GM23248 (cell line): ENCODE measurements around the gene CHRNE. TPM values are rescaled to one million over a fixed set of nuclear protein-coding genes. Genes with fewer than 3 reads are reported as not detected.

ENCODE experiments used
- DNase-seq: peaks from one replicate; pipeline ENCODE4 v3.0.0-alpha.2; 2015
- H2AFZ ChIP-seq: fragments of 200-600 bp; sonication (generic); 2 replicates; pipeline ENCODE4 v1.6.1; 2016; ENCODE audit warnings: antibody characterized with exemption
- H3F3A ChIP-seq: fragments of 200-600 bp; sonication (generic); 2 replicates; pipeline ENCODE4 v1.6.1; 2016; ENCODE audit warnings: mild to moderate bottlenecking, antibody characterized with exemption, mixed run types; ENCODE audit not compliant: insufficient read depth
- H3K27ac ChIP-seq: fragments of 200-600 bp; sonication (generic); 2 replicates; pipeline ENCODE4 v1.5.1; 2016; ENCODE audit warnings: mild to moderate bottlenecking
- H3K27me3 ChIP-seq: fragments of 200-600 bp; sonication (generic); replicated peaks from 2 replicates; pipeline ENCODE4 v1.6.1; 2016; ENCODE audit warnings: mild to moderate bottlenecking; ENCODE audit not compliant: insufficient read depth
- H3K36me3 ChIP-seq: fragments of 200-600 bp; sonication (generic); 2 replicates; pipeline ENCODE4 v1.6.1; 2016; ENCODE audit warnings: low read depth, mild to moderate bottlenecking
- H3K4me1 ChIP-seq: fragments of 200-600 bp; sonication (generic); 2 replicates; pipeline ENCODE4 v1.6.1; 2016; ENCODE audit warnings: mild to moderate bottlenecking; ENCODE audit not compliant: insufficient read depth
- H3K4me2 ChIP-seq: fragments of 200-600 bp; sonication (generic); one replicate; pipeline ENCODE4 v1.6.1; 2016; ENCODE audit warnings: mild to moderate bottlenecking; ENCODE audit not compliant: unreplicated experiment
- H3K4me3 ChIP-seq: fragments of 200-600 bp; sonication (generic); 2 replicates; pipeline ENCODE4 v1.5.1; 2016; ENCODE audit warnings: mild to moderate bottlenecking
- H3K79me2 ChIP-seq: fragments of 200-600 bp; sonication (generic); 2 replicates; pipeline ENCODE4 v1.6.1; 2016; ENCODE audit warnings: mild to moderate bottlenecking; ENCODE audit not compliant: insufficient read depth
- H3K9ac ChIP-seq: fragments of 200-600 bp; sonication (generic); 2 replicates; pipeline ENCODE4 v1.6.1; 2016; ENCODE audit warnings: mild to moderate bottlenecking
- H3K9me2 ChIP-seq: fragments of 200-600 bp; sonication (generic); 2 replicates; pipeline ENCODE4 v1.6.1; 2016; ENCODE audit warnings: mixed run types, mild to moderate bottlenecking, moderate library complexity; ENCODE audit not compliant: insufficient read depth
- H3K9me3 ChIP-seq: fragments of 200-600 bp; sonication (generic); one replicate; pipeline ENCODE4 v1.6.1; 2017; ENCODE audit warnings: low read depth
- H4K20me1 ChIP-seq: fragments of 200-600 bp; sonication (generic); 2 replicates; pipeline ENCODE4 v1.6.0; 2016; ENCODE audit not compliant: insufficient read depth
- EZH2 ChIP-seq: fragments of 200-600 bp; sonication (generic); IDR thresholded peaks from 2 replicates; pipeline ENCODE4 v1.6.1; 2018; ENCODE audit warnings: antibody characterized with exemption, mild to moderate bottlenecking; ENCODE audit not compliant: insufficient read depth, poor library complexity, severe bottlenecking
- EZH2phosphoT487 ChIP-seq: fragments of 200-600 bp; sonication (generic); IDR thresholded peaks from 2 replicates; pipeline ENCODE4 v1.6.1; 2018; ENCODE audit warnings: antibody characterized with exemption, moderate library complexity, mild to moderate bottlenecking, low read depth; ENCODE audit not compliant: insufficient read depth
- WGBS, 2 experiments: methylation state at CpG; one replicate each; pipeline ENCODE4 v1.1.6; 2015 to 2017; ENCODE audit warnings: low lambda C conversion rate in 2 of 2, low coverage in 1 of 2; ENCODE audit errors: missing lambda C conversion rate in 2 of 2; 5-methylcytosine and 5-hydroxymethylcytosine counted together
- in situ Hi-C: fragments of 300-500 bp; cut with MboI; formaldehyde crosslinking; loops from 2 replicates; pipeline ENCODE4 v1.15.0; 2020
- polyA plus RNA-seq: library from polyadenylated mRNA; unstranded; fragments of >200 nt; fragmentation: Nextera tagmentation; extraction: Ambion mirVana; gene quantifications from 2 replicates; pipeline ENCODE4 v1.2.1, GENCODE V29; 2016
- total RNA-seq: library from RNA; depleted of rRNA; stranded (reverse); fragments of >200 nt; shearing (Covaris generic); gene quantifications from 2 replicates; pipeline ENCODE4 v1.2.3, GENCODE V29; 2014; rRNA removed

The CHRNE gene
- total and polyA plus RNA-seq, 2 experiments from 2014 or later: 0.84 to 0.86 TPM

DNA sequence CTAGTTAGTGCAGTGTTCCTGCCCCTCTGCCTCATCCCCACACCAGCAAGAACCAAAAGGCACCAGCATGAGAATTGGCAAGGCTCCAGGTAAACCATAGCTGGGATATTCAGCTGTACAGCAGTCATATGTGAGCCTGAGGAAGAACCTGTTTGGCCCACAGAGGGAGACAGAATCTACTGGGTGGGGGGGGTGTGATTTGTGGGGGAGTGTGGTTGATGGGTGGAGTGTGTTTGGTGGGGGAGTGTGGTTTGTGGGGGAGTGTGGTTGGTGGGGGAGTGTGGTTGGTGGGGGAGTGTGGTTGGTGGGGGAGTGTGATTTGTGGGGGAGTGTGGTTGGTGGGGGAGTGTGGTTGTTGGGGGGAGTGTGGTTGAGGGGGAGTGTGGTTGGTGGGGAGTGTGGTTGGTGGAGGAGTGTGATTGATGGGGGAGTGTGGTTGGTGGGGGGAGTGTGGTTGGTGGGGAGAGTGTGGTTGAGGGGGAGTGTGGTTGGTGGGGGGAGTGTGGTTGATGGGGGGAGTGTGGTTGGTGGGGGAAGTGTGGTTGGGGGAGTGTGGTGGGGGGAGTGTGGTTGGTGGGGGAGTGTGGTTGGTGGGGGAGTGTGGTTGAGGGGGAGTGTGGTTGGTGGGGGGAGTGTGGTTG lies 50.2 kb downstream of the CHRNE start:
- TF ChIP-seq EZH2 (no peak), EZH2phosphoT487 (no peak)
- Histone ChIP-seq H3K4me2 (peak overlapping the region; percentile 72), H3K9me3 (no peaks in the 10 kb centered on the region), H2AFZ (no peak overlapping the region), H3K9ac (peak overlapping the region; percentile 39; the same call in 1 of the 2 replicates), H4K20me1 (0 out of 2 replicates have a peak, but pooled peaks cover 2% of the 10 kb centered on the region), H3F3A (peaks cover 25% of the 10 kb centered on the region), H3K4me1 (peaks cover 34% of the 10 kb centered on the region), H3K27me3 (no peaks in the 10 kb centered on the region), H3K79me2 (peaks cover 75% of the 10 kb centered on the region), H3K36me3 (no peaks in the 10 kb centered on the region), H3K27ac (peak overlapping the region; percentile 74), H3K4me3 (no peak overlapping the region), H3K9me2 (no peaks in the 10 kb centered on the region)
- in situ Hi-C loops: no loop called here
- DNase-seq: peak; percentile 78

DNA sequence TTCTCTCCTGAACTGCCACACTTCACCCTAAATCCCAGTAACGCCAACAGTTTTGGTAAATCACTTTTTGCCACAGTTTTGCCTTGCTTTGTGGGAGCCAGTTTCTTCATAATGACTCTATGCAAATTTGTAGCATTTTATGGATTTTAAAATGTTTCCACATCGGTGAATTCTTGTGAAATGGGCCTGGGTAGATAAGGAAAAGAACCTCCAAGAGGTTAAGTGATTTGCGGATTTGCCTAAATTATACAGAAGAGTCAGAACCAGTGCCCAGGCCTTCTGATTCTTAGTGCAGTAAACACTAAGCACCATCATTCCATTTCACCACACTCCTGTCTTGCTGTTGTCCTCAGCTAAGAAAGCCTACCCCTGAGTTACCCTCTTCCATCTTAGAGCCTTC lies 51.8 kb downstream of the CHRNE start:
- Histone ChIP-seq H3K79me2 (peaks cover 75% of the 10 kb centered on the region), H3K4me3 (no peak overlapping the region), H3F3A (peaks cover 25% of the 10 kb centered on the region), H4K20me1 (0 out of 2 replicates have a peak, but pooled peaks cover 2% of the 10 kb centered on the region), H3K9ac (no peak overlapping the region), H3K27ac (no peak overlapping the region), H3K4me1 (peaks cover 32% of the 10 kb centered on the region), H3K9me2 (no peaks in the 10 kb centered on the region), H3K36me3 (no peaks in the 10 kb centered on the region), H2AFZ (no peak overlapping the region), H3K27me3 (no peaks in the 10 kb centered on the region), H3K9me3 (no peaks in the 10 kb centered on the region), H3K4me2 (no peak overlapping the region)
- in situ Hi-C loops: no loop called here
- no peak for TF ChIP-seq EZH2phosphoT487
- no peak for TF ChIP-seq EZH2
- WGBS, 2 experiments: 98 to 99% methylated on average over 3 of the region's 3 CpGs
- DNase-seq: no peak

DNA sequence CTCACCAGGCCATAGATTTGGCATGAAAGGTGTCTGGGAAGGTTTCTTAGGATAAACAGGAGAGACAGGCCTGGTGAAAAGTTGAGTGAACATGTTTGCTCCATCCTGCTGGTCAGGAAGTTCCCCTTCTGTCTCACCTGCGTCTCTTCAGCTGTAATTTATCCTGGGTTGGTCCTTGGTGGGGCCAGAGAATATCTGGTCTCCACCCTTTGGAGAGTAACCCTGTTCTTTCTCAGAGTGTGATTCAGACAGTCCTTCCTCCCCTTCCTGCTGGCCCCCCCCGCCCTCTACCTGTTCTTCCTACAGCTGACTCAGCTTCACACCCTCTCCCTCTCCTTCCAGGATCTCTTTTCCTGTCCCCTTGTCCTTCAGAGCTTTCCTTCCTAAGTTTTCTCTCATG lies 52.7 kb downstream of the CHRNE start:
- Histone ChIP-seq H3K9me3 (no peaks in the 10 kb centered on the region), H3F3A (peaks cover 25% of the 10 kb centered on the region), H3K9ac (no peak overlapping the region), H3K36me3 (no peaks in the 10 kb centered on the region), H3K4me1 (peaks cover 32% of the 10 kb centered on the region), H3K27ac (no peak overlapping the region), H2AFZ (no peak overlapping the region), H3K27me3 (no peaks in the 10 kb centered on the region), H3K4me3 (no peak overlapping the region), H3K79me2 (peaks cover 82% of the 10 kb centered on the region), H4K20me1 (0 out of 2 replicates have a peak, but pooled peaks cover 2% of the 10 kb centered on the region), H3K9me2 (no peaks in the 10 kb centered on the region), H3K4me2 (no peak overlapping the region)
- in situ Hi-C loops: no loop called here
- TF ChIP-seq EZH2phosphoT487 (no peak), EZH2 (no peak)
- 76 to 91% methylated on average over 2 of the region's 2 CpGs for WGBS, 2 experiments
- no peak for DNase-seq

DNA sequence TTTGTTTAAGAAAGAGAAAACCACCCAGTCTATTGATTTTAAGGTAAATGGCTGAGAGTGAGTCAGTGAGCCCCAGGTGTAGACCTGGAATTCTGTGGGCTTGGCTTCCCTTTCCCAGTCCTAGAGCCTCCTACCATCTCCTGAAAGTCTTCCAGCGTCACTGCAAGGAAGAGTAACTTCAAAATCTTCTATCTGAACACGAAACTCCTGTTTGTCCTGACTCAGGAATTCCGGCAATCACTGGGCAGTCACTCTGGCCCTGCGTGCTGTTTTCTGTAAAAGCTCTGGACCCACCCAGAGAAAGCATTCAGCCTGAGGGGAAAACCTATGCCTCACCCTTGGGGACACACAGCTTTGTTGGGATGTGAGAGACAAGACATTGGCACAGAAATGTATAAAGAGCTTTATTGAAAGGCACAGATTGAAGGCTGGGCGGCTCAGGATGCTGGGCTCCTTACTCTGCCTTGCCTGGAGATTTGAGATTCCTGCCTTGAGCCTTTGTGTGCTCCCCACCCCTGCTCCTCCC lies 53.8 kb downstream of the CHRNE start:
- H3K4me2 ChIP-seq: peak overlapping the region; percentile 20
- H3F3A ChIP-seq: peaks cover 25% of the 10 kb centered on the region
- H3K9me3 ChIP-seq: no peaks in the 10 kb centered on the region
- 40 to 46% methylated on average over 5 of the region's 5 CpGs for WGBS, 2 experiments
- TF ChIP-seq EZH2phosphoT487: no peak
- TF ChIP-seq EZH2: no peak
- no peak overlapping the region for H2AFZ ChIP-seq
- no peaks in the 10 kb centered on the region for H3K36me3 ChIP-seq
- 0 out of 2 replicates have a peak, but pooled peaks cover 2% of the 10 kb centered on the region for H4K20me1 ChIP-seq
- no peaks in the 10 kb centered on the region for H3K27me3 ChIP-seq
- peak overlapping the region; percentile 61 for H3K27ac ChIP-seq
- DNase-seq: peak; percentile 79
- H3K4me3 ChIP-seq: no peak overlapping the region
- in situ Hi-C loops: no loop called here
- peak overlapping the region; percentile 23; the same call in 1 of the 2 replicates for H3K9ac ChIP-seq
- peaks cover 85% of the 10 kb centered on the region for H3K79me2 ChIP-seq
- no peaks in the 10 kb centered on the region for H3K9me2 ChIP-seq
- H3K4me1 ChIP-seq: peaks cover 32% of the 10 kb centered on the region

Other genes starting within 250 kb of the CHRNE start
- 18.8 and 25.6 TPM in 2 replicates for gene PELP1, start 199.0 kb downstream of the CHRNE start, total RNA-seq
- 10.4 and 13.6 TPM in 2 replicates for gene PELP1, start 199.0 kb downstream of the CHRNE start, polyA plus RNA-seq
- 4.1 and 4.8 TPM in 2 replicates for gene ARRB2, start 192.5 kb downstream of the CHRNE start, total RNA-seq
- 3.7 and 3.9 TPM in 2 replicates for gene ARRB2, start 192.5 kb downstream of the CHRNE start, polyA plus RNA-seq
- 14.4 and 16.9 TPM in 2 replicates for gene MED11, start 171.7 kb downstream of the CHRNE start, total RNA-seq
- gene MED11, start 171.7 kb downstream of the CHRNE start, polyA plus RNA-seq: 26.9 and 27.4 TPM in 2 replicates
- 0.32 and 0.89 TPM in 2 replicates for gene ZMYND15, start 163.3 kb downstream of the CHRNE start, total RNA-seq
- gene ZMYND15, start 163.3 kb downstream of the CHRNE start, polyA plus RNA-seq: 0.16 TPM in 1 of 2 replicates, not detected in the other
- 1.6 and 2.5 TPM in 2 replicates for gene CXCL16, start 163.2 kb downstream of the CHRNE start, total RNA-seq
- gene CXCL16, start 163.2 kb downstream of the CHRNE start, polyA plus RNA-seq: 4.1 TPM in 2 replicates
- not detected in 2 replicates for gene TM4SF5, start 131.2 kb downstream of the CHRNE start, total RNA-seq
- gene TM4SF5, start 131.2 kb downstream of the CHRNE start, polyA plus RNA-seq: not detected in 2 replicates
- not detected in 2 replicates for gene VMO1, start 116.7 kb downstream of the CHRNE start, total RNA-seq
- 0.63 and 0.93 TPM in 2 replicates for gene VMO1, start 116.7 kb downstream of the CHRNE start, polyA plus RNA-seq
- gene GLTPD2, start 114.1 kb downstream of the CHRNE start, total RNA-seq: 2.2 TPM in 1 of 2 replicates, not detected in the other
- gene GLTPD2, start 114.1 kb downstream of the CHRNE start, polyA plus RNA-seq: 0.50 and 0.61 TPM in 2 replicates
- 92.1 and 148 TPM in 2 replicates for gene PSMB6, start 106.9 kb downstream of the CHRNE start, total RNA-seq
- gene PSMB6, start 106.9 kb downstream of the CHRNE start, polyA plus RNA-seq: 308 and 315 TPM in 2 replicates
- 20.9 and 22.0 TPM in 2 replicates for gene PLD2, start 95.9 kb downstream of the CHRNE start, total RNA-seq
- 11.9 and 12.3 TPM in 2 replicates for gene PLD2, start 95.9 kb downstream of the CHRNE start, polyA plus RNA-seq
- 31.5 and 34.5 TPM in 2 replicates for gene MINK1, start 69.8 kb downstream of the CHRNE start, total RNA-seq
- 21.0 and 24.2 TPM in 2 replicates for gene MINK1, start 69.8 kb downstream of the CHRNE start, polyA plus RNA-seq
- gene C17orf107, start 3.6 kb downstream of the CHRNE start, total RNA-seq: 3.8 and 8.8 TPM in 2 replicates
- gene C17orf107, start 3.6 kb downstream of the CHRNE start, polyA plus RNA-seq: 2.7 and 3.9 TPM in 2 replicates
- not detected in 2 replicates for gene GP1BA, start 29.2 kb upstream of the CHRNE start, total RNA-seq
- 0.18 TPM in 1 of 2 replicates, not detected in the other for gene GP1BA, start 29.2 kb upstream of the CHRNE start, polyA plus RNA-seq
- gene SLC25A11, start 36.9 kb upstream of the CHRNE start, total RNA-seq: 68.5 and 131 TPM in 2 replicates
- 71.4 and 73.2 TPM in 2 replicates for gene SLC25A11, start 36.9 kb upstream of the CHRNE start, polyA plus RNA-seq
- gene RNF167, start 37.2 kb upstream of the CHRNE start, total RNA-seq: 19.8 and 31.7 TPM in 2 replicates
- 34.2 and 36.6 TPM in 2 replicates for gene RNF167, start 37.2 kb upstream of the CHRNE start, polyA plus RNA-seq
- gene PFN1, start 45.4 kb upstream of the CHRNE start, total RNA-seq: 621 and 886 TPM in 2 replicates
- gene PFN1, start 45.4 kb upstream of the CHRNE start, polyA plus RNA-seq: 2,247 and 2,282 TPM in 2 replicates
- 0.38 and 1.2 TPM in 2 replicates for gene ENO3, start 48.0 kb upstream of the CHRNE start, total RNA-seq
- 3.2 and 4.1 TPM in 2 replicates for gene ENO3, start 48.0 kb upstream of the CHRNE start, polyA plus RNA-seq
- gene SPAG7, start 64.7 kb upstream of the CHRNE start, total RNA-seq: 39.1 and 43.1 TPM in 2 replicates
- 97.7 and 107 TPM in 2 replicates for gene SPAG7, start 64.7 kb upstream of the CHRNE start, polyA plus RNA-seq
- gene CAMTA2, start 84.6 kb upstream of the CHRNE start, total RNA-seq: 4.8 and 10.1 TPM in 2 replicates
- 26.5 and 28.8 TPM in 2 replicates for gene CAMTA2, start 84.6 kb upstream of the CHRNE start, polyA plus RNA-seq
- gene INCA1, start 94.4 kb upstream of the CHRNE start, total RNA-seq: 0.32 and 1.0 TPM in 2 replicates
- gene INCA1, start 94.4 kb upstream of the CHRNE start, polyA plus RNA-seq: 0.51 and 1.2 TPM in 2 replicates
- gene KIF1C, start 94.9 kb upstream of the CHRNE start, total RNA-seq: 72.7 and 85.2 TPM in 2 replicates
- gene KIF1C, start 94.9 kb upstream of the CHRNE start, polyA plus RNA-seq: 38.5 and 39.8 TPM in 2 replicates
- gene SLC52A1, start 132.3 kb upstream of the CHRNE start, total RNA-seq: 0.22 TPM in 1 of 2 replicates, not detected in the other
- gene SLC52A1, start 132.3 kb upstream of the CHRNE start, polyA plus RNA-seq: not detected in 2 replicates
- 1.5 and 1.9 TPM in 2 replicates for gene ZFP3, start 175.4 kb upstream of the CHRNE start, total RNA-seq
- gene ZFP3, start 175.4 kb upstream of the CHRNE start, polyA plus RNA-seq: 1.8 and 2.0 TPM in 2 replicates
- 5.2 and 6.1 TPM in 2 replicates for gene ZNF232, start 208.8 kb upstream of the CHRNE start, total RNA-seq
- gene ZNF232, start 208.8 kb upstream of the CHRNE start, polyA plus RNA-seq: 3.8 and 5.2 TPM in 2 replicates
- not detected in 2 replicates for gene USP6, start 212.9 kb upstream of the CHRNE start, total RNA-seq
- gene USP6, start 212.9 kb upstream of the CHRNE start, polyA plus RNA-seq: 0.25 and 0.30 TPM in 2 replicates